CD8-positive, alpha-beta memory T cell (primary cell): Measurements from ENCODE around the gene AUTS2. TPM values are rescaled to one million over a fixed set of nuclear protein-coding genes. Genes with fewer than 3 reads are reported as not detected.

Experiments
- CTCF ChIA-PET: fragments of 350-600 bp; sonication (Branson Sonifier 250); formaldehyde crosslinking; loops from one replicate; lab custom pipeline; 2021; ENCODE audit warnings: antibody characterized with exemption; lab: Charles Lee
- POLR2A ChIA-PET: fragments of 350-600 bp; sonication (Branson Sonifier 250); formaldehyde crosslinking; loops from one replicate; lab custom pipeline; 2021; ENCODE audit warnings: antibody characterized with exemption; lab: Charles Lee
- DNase-seq, 5 donors: peaks; one replicate each; pipeline versions ENCODE4 v3.0.0 to v3.0.0-alpha.2; 2020 to 2022; ENCODE audit warnings: mixed read lengths in 1 of 5
- H3K27ac ChIP-seq: one replicate; pipeline ENCODE4 v1.7.0; 2013; ENCODE audit warnings: low read depth, mild to moderate bottlenecking, low read length, moderate library complexity
- H3K27me3 ChIP-seq: 2 replicates; pipeline ENCODE4 v1.7.0; 2013; ENCODE audit warnings: low read length, mild to moderate bottlenecking; ENCODE audit not compliant: insufficient read depth, poor library complexity, severe bottlenecking
- H3K36me3 ChIP-seq: 2 replicates; pipeline ENCODE4 v1.7.0; 2013; ENCODE audit warnings: mild to moderate bottlenecking, low read length, moderate library complexity; ENCODE audit not compliant: insufficient read depth
- H3K4me1 ChIP-seq: 2 replicates; pipeline ENCODE4 v1.7.0; 2013; ENCODE audit warnings: mild to moderate bottlenecking, low read length, moderate library complexity; ENCODE audit not compliant: insufficient read depth
- H3K4me3 ChIP-seq: 2 replicates; pipeline ENCODE4 v1.7.0; 2013; ENCODE audit warnings: mild to moderate bottlenecking, low read length
- H3K9me3 ChIP-seq: 2 replicates; pipeline ENCODE4 v1.7.0; 2013; ENCODE audit warnings: mild to moderate bottlenecking, low read length
- H3K27ac Mint-ChIP-seq, 8 donors: one replicate each; pipeline ENCODE4 v1.8.0; 2020 to 2021; ENCODE audit warnings: mixed read lengths in 8 of 8, mild to moderate bottlenecking in 6 of 8, inconsistent platforms in 3 of 8, moderate library complexity in 3 of 8
- H3K27me3 Mint-ChIP-seq, 2 donors: one replicate each; pipeline ENCODE4 v1.8.0; 2020 to 2021; ENCODE audit warnings: mixed read lengths in 2 of 2, mild to moderate bottlenecking in 1 of 2, moderate library complexity in 1 of 2
- H3K36me3 Mint-ChIP-seq, 3 donors: one replicate each; pipeline ENCODE4 v1.8.0; 2020 to 2021; ENCODE audit warnings: mixed read lengths in 3 of 3, inconsistent platforms in 1 of 3, mild to moderate bottlenecking in 1 of 3
- H3K4me1 Mint-ChIP-seq, 3 donors: one replicate each; pipeline ENCODE4 v1.8.0; 2020 to 2021; ENCODE audit warnings: mixed read lengths in 3 of 3, inconsistent platforms in 1 of 3, mild to moderate bottlenecking in 1 of 3
- H3K4me3 Mint-ChIP-seq, 7 donors: one replicate each; pipeline ENCODE4 v1.8.0; 2020 to 2021; ENCODE audit warnings: mixed read lengths in 7 of 7, mild to moderate bottlenecking in 6 of 7, moderate library complexity in 4 of 7, inconsistent platforms in 2 of 7
- H3K9me3 Mint-ChIP-seq, 5 donors: one replicate each; pipeline ENCODE4 v1.8.0; 2020 to 2022; ENCODE audit warnings: mixed read lengths in 5 of 5, mild to moderate bottlenecking in 3 of 5, moderate library complexity in 2 of 5, inconsistent platforms in 1 of 5
- polyA plus RNA-seq: library from polyadenylated mRNA; unstranded; fragments of 300-500 nt; fragmentation: Illumina TruSeq; gene quantifications from one replicate; pipeline ENCODE4 v1.2.3, GENCODE V29; 2021
- total RNA-seq, 2 experiments: library from RNA; stranded (reverse); gene quantifications; one replicate each; pipeline ENCODE4 v1.2.3, GENCODE V29; 2021

AUTS2 gene
- total and polyA plus RNA-seq, 3 experiments from 2014 or later, result 4.4 to 9.9 (median 5.3) TPM

DNA sequence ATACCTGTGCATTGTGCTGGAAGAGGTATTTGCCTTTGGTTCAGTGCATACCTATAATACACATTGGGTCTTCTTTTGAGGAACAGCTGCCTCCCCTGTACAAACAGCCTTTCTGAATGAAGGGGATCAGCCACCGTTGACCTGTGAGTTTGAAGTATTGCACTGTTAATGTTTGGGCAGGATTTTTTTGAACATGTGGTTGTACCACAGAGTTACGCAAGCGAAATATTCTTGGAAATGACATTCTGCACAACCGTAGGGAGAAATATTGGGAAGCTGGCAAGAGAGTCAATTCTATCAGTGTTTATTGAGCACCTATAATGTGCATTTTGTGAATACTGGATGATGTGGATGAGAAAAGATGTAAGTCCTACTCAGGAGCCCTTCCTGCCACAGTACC, 270.6 kb downstream of the AUTS2 start:
- no peaks in the 10 kb centered on the region for H3K9me3 Mint-ChIP-seq

DNA sequence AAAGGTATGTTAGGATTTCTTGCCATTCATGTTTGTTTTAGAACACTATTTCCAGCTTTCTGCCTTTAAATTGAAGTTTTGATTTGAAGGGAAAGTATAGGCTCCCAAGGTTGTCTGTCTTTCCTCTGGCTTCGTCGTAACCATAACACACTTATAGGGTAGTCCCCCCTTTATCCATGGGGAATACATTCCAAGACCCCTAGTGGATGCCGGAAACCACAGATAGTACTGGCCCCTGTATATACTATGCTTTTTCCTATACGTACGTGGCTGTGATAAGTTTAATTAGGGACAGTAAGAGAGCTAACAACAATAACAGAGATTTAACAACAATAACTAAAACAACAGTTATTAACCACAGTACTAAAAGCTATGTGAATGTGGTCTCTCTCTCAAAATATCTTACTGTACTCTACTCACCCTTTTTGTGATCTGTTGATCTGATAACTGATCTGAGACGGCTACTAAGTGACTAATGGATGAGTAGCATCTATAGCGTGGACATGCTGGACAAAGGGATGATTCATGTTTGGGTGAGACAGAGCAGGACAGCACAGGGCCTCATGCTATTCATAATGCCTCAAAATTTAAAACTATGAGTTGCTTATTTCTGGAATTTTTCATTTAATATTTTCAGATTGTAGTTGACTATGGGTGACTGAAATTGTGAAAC, 273.1 kb downstream of the AUTS2 start:
- no peaks in the 10 kb centered on the region for H3K27me3 ChIP-seq
- H3K36me3 ChIP-seq, result no peaks in the 10 kb centered on the region
- Mint-ChIP-seq H3K4me3 (no peak overlapping the region), H3K27me3 (no peaks in the 10 kb centered on the region), H3K36me3 (no peaks in the 10 kb centered on the region), H3K9me3 (no peaks in the 10 kb centered on the region), H3K27ac (no peak overlapping the region), H3K4me1 (peaks cover 0 to 2% (median 0%) of the 10 kb centered on the region in 3 donors)
- no peaks in the 10 kb centered on the region for H3K9me3 ChIP-seq
- CTCF ChIA-PET, result no interaction called here
- no peak overlapping the region for H3K27ac ChIP-seq
- H3K4me1 ChIP-seq, result no peaks in the 10 kb centered on the region
- POLR2A ChIA-PET, result no interaction called here
- no peak overlapping the region for H3K4me3 ChIP-seq
- no peak for DNase-seq

More for the DNA sequence above, 270.6 kb downstream of the AUTS2 start:
- CTCF ChIA-PET, result no interaction called here
- H3K27me3 Mint-ChIP-seq, result peaks cover 0 to 3% of the 10 kb centered on the region in 2 donors
- H3K4me1 Mint-ChIP-seq, result peaks cover 0 to 2% (median 0%) of the 10 kb centered on the region in 3 donors
- POLR2A ChIA-PET, result no interaction called here
- DNase-seq, result no peak
- H3K27ac ChIP-seq, result no peak overlapping the region
- no peaks in the 10 kb centered on the region for H3K9me3 ChIP-seq
- no peak overlapping the region for H3K27ac Mint-ChIP-seq
- no peaks in the 10 kb centered on the region for H3K36me3 Mint-ChIP-seq
- no peaks in the 10 kb centered on the region for H3K4me1 ChIP-seq
- H3K27me3 ChIP-seq, result no peaks in the 10 kb centered on the region
- H3K36me3 ChIP-seq, result no peaks in the 10 kb centered on the region
- H3K4me3 Mint-ChIP-seq, result no peak overlapping the region
- no peak overlapping the region for H3K4me3 ChIP-seq

DNA sequence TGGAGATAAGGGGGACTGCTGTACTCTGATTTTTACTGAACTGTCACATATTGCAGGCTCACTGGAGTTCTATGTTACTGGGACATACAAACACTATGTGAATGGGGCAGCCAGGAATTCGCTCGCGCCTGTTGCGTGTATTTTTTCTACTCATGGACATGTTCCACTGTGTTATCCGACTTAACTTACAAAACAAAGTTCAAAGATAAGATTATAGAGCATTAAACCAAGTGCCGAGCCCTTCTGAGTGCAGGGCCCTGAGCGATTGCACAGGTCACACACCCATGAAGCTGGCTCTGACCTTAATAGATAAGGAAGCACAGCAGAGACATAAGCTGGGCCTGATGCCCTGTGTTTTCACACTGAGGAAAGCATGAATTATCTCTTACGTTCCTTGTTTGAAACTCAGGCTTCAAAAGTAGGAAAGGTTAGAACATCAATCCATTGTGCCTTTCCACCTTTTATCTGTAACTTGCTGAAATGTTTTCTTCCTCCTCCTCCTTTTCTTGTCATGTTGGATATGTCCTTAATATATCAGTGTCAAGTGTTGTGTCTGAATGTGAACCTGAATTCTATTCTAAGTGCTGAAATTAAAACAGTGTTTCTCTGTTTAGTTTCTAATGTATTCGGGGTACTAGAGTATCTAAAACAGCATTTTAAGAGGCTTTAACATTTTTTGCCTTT, 273.8 kb downstream of the AUTS2 start:
- H3K36me3 ChIP-seq, result no peaks in the 10 kb centered on the region
- Mint-ChIP-seq H3K36me3 (no peaks in the 10 kb centered on the region), H3K9me3 (no peaks in the 10 kb centered on the region), H3K27ac (peak overlapping the region in 1 of 8 donors; percentile 20), H3K4me3 (no peak overlapping the region), H3K27me3 (no peaks in the 10 kb centered on the region), H3K4me1 (peaks cover 0 to 2% (median 0%) of the 10 kb centered on the region in 3 donors)
- no peaks in the 10 kb centered on the region for H3K9me3 ChIP-seq
- no peak overlapping the region for H3K4me3 ChIP-seq
- H3K4me1 ChIP-seq, result no peaks in the 10 kb centered on the region
- POLR2A ChIA-PET, result no interaction called here
- no peak for DNase-seq
- CTCF ChIA-PET, result no interaction called here
- H3K27me3 ChIP-seq, result no peaks in the 10 kb centered on the region
- no peak overlapping the region for H3K27ac ChIP-seq

DNA sequence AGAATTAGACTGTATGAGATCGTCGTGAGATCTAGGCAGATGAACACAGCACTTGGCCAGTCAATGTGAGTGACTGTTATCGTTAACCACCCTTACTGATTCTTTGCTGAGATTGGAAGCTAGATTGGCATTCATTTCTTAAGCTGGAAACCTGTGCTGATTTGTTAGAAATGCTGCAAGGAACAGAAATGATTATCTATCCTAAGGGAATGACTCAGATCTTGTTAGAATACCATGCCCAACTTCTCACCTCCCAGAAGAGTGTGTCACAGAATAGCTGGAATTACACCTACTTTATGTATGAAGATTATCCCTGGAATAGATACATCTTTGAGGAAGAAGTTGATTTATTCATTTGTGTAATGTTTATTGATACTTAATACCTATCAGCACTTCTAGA, 275.2 kb downstream of the AUTS2 start:
- Mint-ChIP-seq H3K4me3 (no peak overlapping the region), H3K27me3 (peaks cover 2% of the 10 kb centered on the region in 2 donors), H3K4me1 (peaks cover 0 to 2% (median 0%) of the 10 kb centered on the region in 3 donors), H3K9me3 (no peaks in the 10 kb centered on the region), H3K36me3 (no peaks in the 10 kb centered on the region), H3K27ac (no peak overlapping the region)
- no peaks in the 10 kb centered on the region for H3K9me3 ChIP-seq
- no peaks in the 10 kb centered on the region for H3K4me1 ChIP-seq
- H3K4me3 ChIP-seq, result no peak overlapping the region
- POLR2A ChIA-PET, result no interaction called here
- DNase-seq, result no peak
- CTCF ChIA-PET, result no interaction called here
- no peaks in the 10 kb centered on the region for H3K36me3 ChIP-seq
- no peak overlapping the region for H3K27ac ChIP-seq
- H3K27me3 ChIP-seq, result no peaks in the 10 kb centered on the region

DNA sequence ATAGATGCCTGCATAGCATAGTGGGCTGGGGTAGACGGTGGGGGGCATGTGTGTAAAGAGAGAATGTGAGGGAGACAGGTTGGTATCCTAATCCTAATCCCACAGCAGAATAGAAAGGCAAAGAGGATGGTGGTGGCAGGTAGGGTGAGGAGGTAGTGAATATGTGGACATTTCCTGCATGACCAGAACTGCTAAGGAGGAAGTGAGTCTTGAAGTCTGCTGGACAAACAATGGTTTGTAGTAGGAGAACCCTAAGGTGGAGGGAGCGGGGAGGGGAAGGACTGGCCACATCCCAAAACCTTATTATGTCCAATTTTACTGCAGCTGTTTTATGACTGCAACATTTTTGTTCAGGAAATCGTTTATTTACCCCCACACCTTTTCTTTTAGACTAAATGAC, 279.7 kb downstream of the AUTS2 start:
- Histone ChIP-seq H3K27me3 (no peaks in the 10 kb centered on the region), H3K27ac (no peak overlapping the region), H3K4me1 (no peaks in the 10 kb centered on the region), H3K36me3 (no peaks in the 10 kb centered on the region), H3K4me3 (no peak overlapping the region), H3K9me3 (no peaks in the 10 kb centered on the region)
- Mint-ChIP-seq H3K9me3 (no peaks in the 10 kb centered on the region), H3K4me3 (no peak overlapping the region), H3K36me3 (no peaks in the 10 kb centered on the region), H3K27ac (no peak overlapping the region), H3K4me1 (no peaks in the 10 kb centered on the region), H3K27me3 (peaks cover 2 to 6% of the 10 kb centered on the region in 2 donors)
- CTCF ChIA-PET, result no interaction called here
- DNase-seq, result no peak
- POLR2A ChIA-PET, result no interaction called here

GRCh38 chr7:69878591-69878990, 280.3 kb downstream of the AUTS2 start:
- Histone ChIP-seq H3K27me3 (no peaks in the 10 kb centered on the region), H3K4me1 (no peaks in the 10 kb centered on the region), H3K9me3 (no peaks in the 10 kb centered on the region), H3K4me3 (no peak overlapping the region), H3K27ac (no peak overlapping the region), H3K36me3 (no peaks in the 10 kb centered on the region)
- Mint-ChIP-seq H3K4me1 (no peaks in the 10 kb centered on the region), H3K4me3 (no peak overlapping the region), H3K36me3 (peaks cover 0 to under 1% (median 0%) of the 10 kb centered on the region in 3 donors), H3K27ac (no peak overlapping the region), H3K27me3 (peaks cover 2 to 6% of the 10 kb centered on the region in 2 donors), H3K9me3 (no peaks in the 10 kb centered on the region)
- POLR2A ChIA-PET, result no interaction called here
- DNase-seq, result no peak
- CTCF ChIA-PET, result no interaction called here

- Histone ChIP-seq H3K9me3 (no peaks in the 10 kb centered on the region), H3K4me3 (no peak overlapping the region), H3K36me3 (no peaks in the 10 kb centered on the region), H3K4me1 (no peaks in the 10 kb centered on the region), H3K27me3 (no peaks in the 10 kb centered on the region), H3K27ac (no peak overlapping the region)
- H3K27me3 Mint-ChIP-seq, result peaks cover 2 to 6% of the 10 kb centered on the region in 2 donors
- peaks cover 0 to 4% (median 0%) of the 10 kb centered on the region in 3 donors for H3K36me3 Mint-ChIP-seq
- H3K4me1 Mint-ChIP-seq, result no peaks in the 10 kb centered on the region
- no peak overlapping the region for H3K4me3 Mint-ChIP-seq
- no peaks in the 10 kb centered on the region for H3K9me3 Mint-ChIP-seq
- ChIA-PET CTCF (no interaction called here), POLR2A (no interaction called here)
- DNase-seq, result no peak
- no peak overlapping the region for H3K27ac Mint-ChIP-seq
Observed at GRCh38 chr7:69879989-69880388, 281.7 kb downstream of the AUTS2 start.

DNA sequence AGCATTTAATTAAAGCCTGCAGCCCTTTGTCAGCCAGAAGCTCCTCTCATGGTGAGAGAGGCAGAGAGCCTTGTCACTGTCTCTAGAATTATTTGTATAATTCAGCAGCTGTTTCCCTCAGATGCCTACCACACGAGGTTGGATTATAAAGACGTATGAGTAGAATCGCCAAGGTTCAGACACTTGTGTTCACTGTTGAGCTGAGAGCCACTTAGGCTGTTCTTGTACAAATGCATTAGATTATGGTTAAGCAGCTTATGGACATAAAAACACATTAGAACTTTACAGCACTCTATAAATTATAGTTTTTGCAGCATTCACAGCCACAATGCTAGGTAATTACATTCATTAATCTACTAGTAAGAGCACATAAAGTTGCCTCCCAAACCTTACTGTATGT, 282.6 kb downstream of the AUTS2 start:
- ChIA-PET POLR2A (no interaction called here), CTCF (no interaction called here)
- no peak overlapping the region for H3K4me3 Mint-ChIP-seq
- peaks cover 2 to 6% of the 10 kb centered on the region in 2 donors for H3K27me3 Mint-ChIP-seq
- Histone ChIP-seq H3K36me3 (no peaks in the 10 kb centered on the region), H3K9me3 (no peaks in the 10 kb centered on the region), H3K27ac (no peak overlapping the region), H3K4me3 (no peak overlapping the region), H3K4me1 (no peaks in the 10 kb centered on the region), H3K27me3 (no peaks in the 10 kb centered on the region)
- no peak for DNase-seq
- no peaks in the 10 kb centered on the region for H3K4me1 Mint-ChIP-seq
- peak overlapping the region in 1 of 8 donors; percentile 7 for H3K27ac Mint-ChIP-seq
- peaks cover 0 to 4% (median 0%) of the 10 kb centered on the region in 3 donors for H3K36me3 Mint-ChIP-seq
- no peaks in the 10 kb centered on the region for H3K9me3 Mint-ChIP-seq
